ENCODE results near the gene ID1. TPM values are rescaled to one million over a fixed set of nuclear protein-coding genes. Genes with fewer than 3 reads are reported as not detected.

ID1 gene
- total RNA-seq, 1 donor, result 82.5 TPM

DNA sequence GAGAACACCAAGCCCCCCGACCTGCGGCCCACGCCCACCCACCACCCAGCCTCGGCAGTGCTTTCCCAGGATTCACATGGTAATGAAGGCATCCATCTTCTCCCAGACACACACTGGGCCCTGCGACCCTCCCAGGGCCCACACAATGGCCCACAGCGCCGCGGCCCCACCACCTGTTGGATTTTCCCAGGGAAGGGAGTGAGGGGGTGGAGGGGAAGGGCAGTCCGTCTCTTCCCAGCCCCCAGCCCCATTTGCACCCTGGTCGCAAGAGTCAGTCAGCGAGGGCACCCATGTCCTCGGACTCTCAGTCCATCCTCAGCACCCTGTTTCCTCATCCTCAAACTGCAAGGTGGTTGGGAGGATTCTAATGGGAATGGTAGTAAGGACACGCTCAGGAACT, 23.7 kb upstream of the ID1 start:
- Histone ChIP-seq H3K27me3 (ENCODE audit: insufficient read depth, low read length) (no peaks in the 10 kb centered on the region), H2AFZ (ENCODE audit: low read length) (no peak overlapping the region), H3K4me3 (ENCODE audit: insufficient read depth, low read length) (no peak overlapping the region), H3K4me1 (ENCODE audit: insufficient read depth, low read length) (no peaks in the 10 kb centered on the region), H3K79me2 (ENCODE audit: insufficient read depth, low read length) (no peaks in the 10 kb centered on the region), H3K9me3 (ENCODE audit: low read depth, low read length) (no peaks in the 10 kb centered on the region), H4K20me1 (ENCODE audit: insufficient read depth, low read length) (no peaks in the 10 kb centered on the region), H3K36me3 (ENCODE audit: insufficient read depth, low read length) (no peaks in the 10 kb centered on the region), H3K4me2 (ENCODE audit: insufficient read depth, low read length) (no peak overlapping the region), H3K27ac (ENCODE audit: low read depth, low read length) (no peak overlapping the region)
- no peak for DNase-seq (ENCODE audit: insufficient read length, low spot score, missing footprints)
- TF ChIP-seq, protein P1, sequence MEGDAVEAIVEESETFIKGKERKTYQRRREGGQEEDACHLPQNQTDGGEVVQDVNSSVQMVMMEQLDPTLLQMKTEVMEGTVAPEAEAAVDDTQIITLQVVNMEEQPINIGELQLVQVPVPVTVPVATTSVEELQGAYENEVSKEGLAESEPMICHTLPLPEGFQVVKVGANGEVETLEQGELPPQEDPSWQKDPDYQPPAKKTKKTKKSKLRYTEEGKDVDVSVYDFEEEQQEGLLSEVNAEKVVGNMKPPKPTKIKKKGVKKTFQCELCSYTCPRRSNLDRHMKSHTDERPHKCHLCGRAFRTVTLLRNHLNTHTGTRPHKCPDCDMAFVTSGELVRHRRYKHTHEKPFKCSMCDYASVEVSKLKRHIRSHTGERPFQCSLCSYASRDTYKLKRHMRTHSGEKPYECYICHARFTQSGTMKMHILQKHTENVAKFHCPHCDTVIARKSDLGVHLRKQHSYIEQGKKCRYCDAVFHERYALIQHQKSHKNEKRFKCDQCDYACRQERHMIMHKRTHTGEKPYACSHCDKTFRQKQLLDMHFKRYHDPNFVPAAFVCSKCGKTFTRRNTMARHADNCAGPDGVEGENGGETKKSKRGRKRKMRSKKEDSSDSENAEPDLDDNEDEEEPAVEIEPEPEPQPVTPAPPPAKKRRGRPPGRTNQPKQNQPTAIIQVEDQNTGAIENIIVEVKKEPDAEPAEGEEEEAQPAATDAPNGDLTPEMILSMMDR (IDR thresholded peaks at IDR 0.05; ENCODE audit: extremely low read depth, low read depth, low read length), result no peak

DNA sequence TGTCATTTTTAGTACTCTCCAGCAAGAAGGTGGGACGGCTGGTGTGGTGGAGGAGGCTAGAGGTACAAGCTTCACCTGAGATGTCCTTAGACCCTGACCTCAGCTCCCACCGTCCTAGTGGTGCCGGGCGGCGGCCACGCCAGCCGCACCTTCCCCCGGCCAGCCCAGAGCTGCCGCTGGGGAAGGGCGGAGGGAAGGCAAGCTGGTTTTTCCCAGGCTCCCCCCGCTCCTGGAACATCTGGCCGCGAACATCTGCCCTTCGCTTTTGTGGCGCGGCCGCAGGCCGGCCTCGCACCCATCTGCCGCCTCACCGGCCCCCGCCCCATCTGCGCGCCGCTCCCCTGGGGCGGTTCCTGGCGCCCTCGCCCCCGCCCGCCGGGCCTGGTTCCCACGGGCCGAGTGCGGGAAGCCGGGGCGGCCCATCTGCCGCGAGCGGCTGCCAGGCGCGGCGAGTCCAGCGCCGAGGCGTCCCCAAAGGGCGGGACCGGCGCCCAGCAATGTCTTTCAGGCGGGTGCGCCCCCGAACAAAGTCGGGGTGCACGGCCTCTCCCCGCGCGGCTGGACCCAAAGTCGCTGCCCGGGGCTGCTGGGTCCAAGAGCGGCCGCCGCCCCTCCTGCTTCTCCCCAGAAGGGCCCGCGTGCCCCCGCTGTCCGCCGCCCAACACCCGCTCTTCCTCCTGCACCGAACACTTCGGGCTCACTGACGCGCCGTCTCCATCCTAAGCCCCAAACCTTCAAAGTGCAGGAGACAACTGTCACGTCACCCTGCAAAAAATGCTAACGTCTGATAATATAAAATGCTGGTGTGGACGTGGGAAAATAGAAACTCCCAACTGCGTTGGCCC, 17.3 kb upstream of the ID1 start:
- no peaks in the 10 kb centered on the region for H3K27me3 ChIP-seq (ENCODE audit: insufficient read depth, low read length)
- peak; percentile 94 for DNase-seq (ENCODE audit: insufficient read length, low spot score, missing footprints)
- H3K4me1 ChIP-seq (ENCODE audit: insufficient read depth, low read length), result peaks cover 15% of the 10 kb centered on the region
- peak overlapping the region; percentile 89 for H3K4me2 ChIP-seq (ENCODE audit: insufficient read depth, low read length)
- no peaks in the 10 kb centered on the region for H3K9me3 ChIP-seq (ENCODE audit: low read depth, low read length)
- H2AFZ ChIP-seq (ENCODE audit: low read length), result peak overlapping the region; percentile 74
- H3K79me2 ChIP-seq (ENCODE audit: insufficient read depth, low read length), result no peaks in the 10 kb centered on the region
- no peaks in the 10 kb centered on the region for H4K20me1 ChIP-seq (ENCODE audit: insufficient read depth, low read length)
- H3K4me3 ChIP-seq (ENCODE audit: insufficient read depth, low read length), result peak overlapping the region; percentile 74
- peak overlapping the region; percentile 37 for H3K27ac ChIP-seq (ENCODE audit: low read depth, low read length)
- TF ChIP-seq, protein P1 (IDR thresholded peaks at IDR 0.05; ENCODE audit: extremely low read depth, low read depth, low read length), result no peak
- H3K36me3 ChIP-seq (ENCODE audit: insufficient read depth, low read length), result no peaks in the 10 kb centered on the region

DNA sequence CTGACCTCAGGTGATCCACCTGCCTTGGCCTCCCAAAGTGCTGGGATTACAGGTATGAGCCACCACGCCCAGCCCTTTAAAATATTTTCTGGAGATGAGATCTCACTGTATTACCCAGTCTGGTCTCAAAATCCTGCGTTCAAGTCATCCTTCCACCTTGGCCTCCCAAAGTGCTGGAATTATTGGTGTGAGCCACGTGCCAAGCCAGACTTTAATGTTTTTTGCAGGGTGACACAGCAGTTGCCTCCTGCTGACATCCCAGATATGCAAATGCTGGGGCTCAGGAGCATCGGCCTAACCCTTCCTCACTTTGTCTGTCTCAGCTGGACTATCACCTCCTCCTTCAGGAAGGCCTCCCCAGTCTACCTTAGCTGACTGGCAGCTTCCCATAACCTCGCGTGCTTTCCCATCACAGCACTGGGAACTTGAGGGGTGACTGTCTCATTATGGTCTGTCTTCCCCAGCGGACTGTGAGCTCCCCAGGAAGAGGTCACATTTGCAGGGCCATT, 14.3 kb upstream of the ID1 start:
- TF ChIP-seq, protein P1 (IDR thresholded peaks at IDR 0.05; ENCODE audit: extremely low read depth, low read depth, low read length), result no peak
- no peak overlapping the region for H3K4me2 ChIP-seq (ENCODE audit: insufficient read depth, low read length)
- H2AFZ ChIP-seq (ENCODE audit: low read length), result no peak overlapping the region
- no peaks in the 10 kb centered on the region for H3K36me3 ChIP-seq (ENCODE audit: insufficient read depth, low read length)
- H3K4me1 ChIP-seq (ENCODE audit: insufficient read depth, low read length), result peaks cover 27% of the 10 kb centered on the region
- no peaks in the 10 kb centered on the region for H3K27me3 ChIP-seq (ENCODE audit: insufficient read depth, low read length)
- no peaks in the 10 kb centered on the region for H3K9me3 ChIP-seq (ENCODE audit: low read depth, low read length)
- H4K20me1 ChIP-seq (ENCODE audit: insufficient read depth, low read length), result no peaks in the 10 kb centered on the region
- DNase-seq (ENCODE audit: insufficient read length, low spot score, missing footprints), result no peak
- H3K27ac ChIP-seq (ENCODE audit: low read depth, low read length), result no peak overlapping the region
- no peaks in the 10 kb centered on the region for H3K79me2 ChIP-seq (ENCODE audit: insufficient read depth, low read length)
- H3K4me3 ChIP-seq (ENCODE audit: insufficient read depth, low read length), result no peak overlapping the region

DNA sequence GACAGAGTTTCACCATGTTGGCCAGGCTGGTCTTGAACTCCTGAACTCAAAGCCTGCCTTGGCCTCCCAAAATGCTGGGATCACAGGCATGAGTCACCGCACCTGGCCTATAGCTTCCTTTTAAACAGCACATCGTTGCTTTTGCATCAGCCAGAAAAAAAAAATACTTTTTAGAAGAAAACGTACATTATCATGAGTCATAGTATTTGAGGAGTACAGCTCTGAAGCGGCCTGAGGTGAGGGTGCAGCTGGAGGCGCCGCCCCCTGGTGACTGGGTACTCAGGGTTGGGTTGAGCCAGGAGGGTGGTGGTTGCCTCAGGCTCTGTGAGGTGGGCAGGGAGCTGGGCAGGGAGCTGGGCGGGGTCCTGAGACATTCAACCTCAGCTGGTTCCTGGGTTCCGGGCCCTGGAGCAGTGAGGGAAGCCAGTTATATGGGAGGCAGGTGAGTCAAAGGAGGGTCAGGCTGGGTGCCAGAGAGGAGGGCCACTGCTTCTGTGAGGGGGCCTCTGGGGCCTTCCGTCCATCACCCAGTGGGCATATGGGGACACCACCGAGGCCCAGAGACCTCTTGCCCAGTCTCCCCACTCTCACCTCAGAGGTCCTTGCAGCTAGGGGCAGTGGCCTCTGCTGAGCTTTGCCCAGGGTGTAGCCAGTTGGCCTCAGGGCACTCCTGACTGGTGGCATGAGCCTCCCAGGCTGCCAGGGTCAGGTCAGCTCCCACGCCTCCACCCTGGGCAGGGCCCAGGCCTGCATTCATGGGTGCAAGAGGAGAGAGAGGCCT, 11.7 kb upstream of the ID1 start:
- peak; percentile 93 for DNase-seq (ENCODE audit: insufficient read length, low spot score, missing footprints)

More for the DNA sequence above, 11.7 kb upstream of the ID1 start:
- Histone ChIP-seq H3K79me2 (ENCODE audit: insufficient read depth, low read length) (no peaks in the 10 kb centered on the region), H3K27me3 (ENCODE audit: insufficient read depth, low read length) (no peaks in the 10 kb centered on the region), H3K9me3 (ENCODE audit: low read depth, low read length) (no peaks in the 10 kb centered on the region), H3K4me2 (ENCODE audit: insufficient read depth, low read length) (no peak overlapping the region), H2AFZ (ENCODE audit: low read length) (peak overlapping the region; percentile 9), H3K4me3 (ENCODE audit: insufficient read depth, low read length) (no peak overlapping the region), H3K4me1 (ENCODE audit: insufficient read depth, low read length) (peaks cover 25% of the 10 kb centered on the region), H3K36me3 (ENCODE audit: insufficient read depth, low read length) (no peaks in the 10 kb centered on the region), H4K20me1 (ENCODE audit: insufficient read depth, low read length) (no peaks in the 10 kb centered on the region), H3K27ac (ENCODE audit: low read depth, low read length) (peak overlapping the region; percentile 58)
- TF ChIP-seq, protein P1 (IDR thresholded peaks at IDR 0.05; ENCODE audit: extremely low read depth, low read depth, low read length), result no peak
